SK-N-MC (cell line): Measurements from ENCODE around the gene NFIL3.

Source experiments
- DNase-seq: peaks from one replicate; pipeline ENCODE4 v3.0.0-alpha.2; 2011; ENCODE audit warnings: low read depth, low spot score
- H3K27ac ChIP-seq: fragments of 200-600 bp; sonication (generic); 2 replicates; pipeline ENCODE4 v1.5.1; 2016; ENCODE audit warnings: mixed run types
- H3K36me3 ChIP-seq: fragments of 200-600 bp; sonication (generic); 2 replicates; pipeline ENCODE4 v1.6.1; 2017; ENCODE audit warnings: antibody characterized with exemption, low read length, mixed read lengths; ENCODE audit not compliant: insufficient read depth
- H3K4me3 ChIP-seq: fragments of 200-600 bp; sonication (generic); 2 replicates; pipeline ENCODE4 v1.5.1; 2016
- H3K9ac ChIP-seq: fragments of 200-600 bp; sonication (generic); 2 replicates; pipeline ENCODE4 v1.8.0; 2017; ENCODE audit warnings: mixed run types, mixed read lengths; ENCODE audit not compliant: insufficient read length
- H3K9me3 ChIP-seq: fragments of 200-600 bp; sonication (generic); 2 replicates; pipeline ENCODE4 v1.6.1; 2017; ENCODE audit warnings: low read depth, mild to moderate bottlenecking, antibody characterized with exemption, low read length, moderate library complexity, mixed read lengths
- EZH2 ChIP-seq: fragments of 200-600 bp; sonication (generic); IDR thresholded peaks from one replicate; pipeline ENCODE4 v1.6.1; 2017; ENCODE audit warnings: antibody characterized with exemption
- FOXP2 ChIP-seq: optimal IDR thresholded peaks from 2 replicates; pipeline ENCODE3; 2011; ENCODE audit warnings: mild to moderate bottlenecking, moderate library complexity; ENCODE audit not compliant: insufficient read depth; ENCODE audit errors: extremely low read length, control extremely low read depth
- POLR2AphosphoS5 ChIP-seq: IDR thresholded peaks from 2 replicates; pipeline ENCODE4 v1.6.1; 2012; ENCODE audit warnings: mild to moderate bottlenecking, low read depth, low read length, borderline replicate concordance

NFIL3 gene

DNA sequence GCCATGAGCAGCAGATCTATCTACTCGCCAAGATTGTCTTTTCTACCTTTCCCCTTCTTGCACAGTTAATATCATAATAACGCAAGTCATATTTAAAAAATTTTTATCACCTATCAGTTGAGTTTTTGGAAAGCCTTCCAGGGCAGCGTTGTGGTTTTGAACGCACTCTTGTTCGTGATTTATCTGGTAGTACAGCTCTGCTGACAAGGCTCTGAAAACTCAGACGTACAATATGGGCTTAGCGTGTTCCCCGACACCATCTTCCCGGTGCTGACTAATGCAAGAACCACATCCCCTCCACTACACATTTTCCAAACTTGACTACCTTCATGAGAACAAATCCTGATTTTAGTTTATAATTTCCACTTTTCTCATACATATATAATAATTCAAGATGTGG lies 1.6 kb upstream of the NFIL3 start:
- no peaks in the 10 kb centered on the region for H3K9me3 ChIP-seq
- H3K36me3 ChIP-seq: no peaks in the 10 kb centered on the region
- TF ChIP-seq FOXP2 (no peak), POLR2AphosphoS5 (no peak), EZH2 (no peak)
- no peak overlapping the region for H3K9ac ChIP-seq
- H3K4me3 ChIP-seq: peak overlapping the region; percentile 78
- no peak overlapping the region for H3K27ac ChIP-seq
- no peak for DNase-seq

DNA sequence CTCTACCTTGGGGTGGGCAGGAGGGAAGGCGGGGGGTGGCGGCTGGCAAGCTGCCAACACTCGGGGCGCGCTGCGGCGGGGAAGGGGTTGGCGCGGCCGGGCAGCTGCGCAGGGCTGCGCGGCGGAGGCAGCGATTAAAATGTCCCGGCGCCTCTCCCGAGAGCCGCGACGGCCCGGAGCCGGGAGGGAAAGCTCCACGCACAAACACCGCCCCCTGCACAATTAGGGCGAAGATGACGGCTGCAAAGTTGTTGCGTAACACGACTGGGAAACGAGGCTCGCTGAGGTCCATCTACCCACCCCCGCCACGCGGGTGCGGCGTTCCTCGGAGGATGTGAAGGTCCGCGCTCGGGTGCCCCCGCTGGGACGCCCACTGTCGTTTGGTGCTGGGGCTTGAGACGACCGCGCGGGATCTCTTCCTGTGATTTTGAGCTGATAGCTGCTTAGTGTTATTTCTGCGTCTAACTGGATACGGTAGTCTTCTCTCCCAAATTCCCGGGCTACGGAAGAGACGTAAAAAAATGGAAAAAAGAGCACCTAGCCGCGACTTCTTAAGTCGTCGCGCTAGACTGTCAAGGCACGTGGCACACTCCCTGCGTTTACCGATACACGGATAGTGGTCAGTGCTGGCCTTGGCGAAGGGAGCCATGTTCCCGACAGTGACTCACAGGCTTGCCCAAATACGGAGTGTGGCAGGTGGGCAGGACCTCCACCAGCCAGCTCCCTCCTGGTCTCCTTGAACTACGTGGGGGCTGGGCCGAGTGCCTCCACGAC lies 958 bp upstream of the NFIL3 start:
- no peak for TF ChIP-seq EZH2
- TF ChIP-seq FOXP2: no peak
- no peak for TF ChIP-seq POLR2AphosphoS5
- Histone ChIP-seq H3K27ac (no peak overlapping the region), H3K9ac (no peak overlapping the region), H3K36me3 (no peaks in the 10 kb centered on the region), H3K9me3 (no peaks in the 10 kb centered on the region), H3K4me3 (peak overlapping the region; percentile 78)
- DNase-seq: no peak

DNA sequence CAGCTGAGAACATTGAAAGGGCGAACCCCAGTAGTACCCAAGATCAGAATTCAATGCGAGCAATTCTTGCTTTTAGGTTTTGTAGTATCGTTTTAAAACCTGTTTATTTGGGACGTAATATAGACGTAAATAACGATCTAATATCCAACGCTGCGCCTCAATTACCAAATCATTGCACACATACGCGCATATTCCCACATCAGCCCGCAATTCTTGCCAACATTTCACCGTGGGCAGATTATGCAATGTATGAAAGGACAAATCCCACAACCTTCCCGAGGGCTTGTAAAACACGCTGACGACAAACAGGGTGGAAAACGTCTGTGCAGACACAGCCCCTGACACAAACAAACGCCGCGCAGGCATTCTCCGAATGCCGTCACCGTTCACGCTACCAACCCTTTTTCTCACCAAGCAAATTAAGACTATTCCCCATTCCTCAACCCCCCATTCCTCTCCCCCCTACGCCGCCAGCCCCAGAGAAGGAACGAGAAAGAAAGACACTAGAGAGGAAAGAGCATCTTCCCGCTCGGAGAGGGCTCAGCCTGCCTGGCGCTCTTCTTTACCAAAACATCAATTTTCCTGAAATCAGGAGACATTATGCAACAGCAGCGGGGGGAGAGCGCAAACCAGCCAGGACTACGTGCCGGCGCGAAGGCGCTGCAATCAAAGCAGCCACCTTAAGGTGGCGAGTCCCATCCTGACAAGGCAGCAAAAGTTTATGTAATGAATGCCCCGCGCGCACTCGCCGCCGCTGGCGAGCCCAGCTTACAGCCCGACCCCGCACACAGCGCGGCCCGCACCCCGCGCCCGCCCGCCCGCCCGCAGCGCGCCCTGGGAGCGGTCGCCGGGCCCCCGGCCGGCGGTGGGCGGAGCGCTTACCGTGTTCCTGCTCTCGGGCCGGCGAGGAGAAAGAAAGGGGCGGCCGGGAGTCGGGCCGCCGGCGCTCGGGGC lies 597 bp downstream of the NFIL3 start:
- peak overlapping the region; percentile 97 for H3K4me3 ChIP-seq
- TF ChIP-seq FOXP2 (no peak), POLR2AphosphoS5 (no peak), EZH2 (no peak)
- H3K36me3 ChIP-seq: no peaks in the 10 kb centered on the region
- no peak overlapping the region for H3K27ac ChIP-seq
- no peak for DNase-seq
- H3K9me3 ChIP-seq: no peaks in the 10 kb centered on the region
- peak overlapping the region; percentile 37 for H3K9ac ChIP-seq

DNA sequence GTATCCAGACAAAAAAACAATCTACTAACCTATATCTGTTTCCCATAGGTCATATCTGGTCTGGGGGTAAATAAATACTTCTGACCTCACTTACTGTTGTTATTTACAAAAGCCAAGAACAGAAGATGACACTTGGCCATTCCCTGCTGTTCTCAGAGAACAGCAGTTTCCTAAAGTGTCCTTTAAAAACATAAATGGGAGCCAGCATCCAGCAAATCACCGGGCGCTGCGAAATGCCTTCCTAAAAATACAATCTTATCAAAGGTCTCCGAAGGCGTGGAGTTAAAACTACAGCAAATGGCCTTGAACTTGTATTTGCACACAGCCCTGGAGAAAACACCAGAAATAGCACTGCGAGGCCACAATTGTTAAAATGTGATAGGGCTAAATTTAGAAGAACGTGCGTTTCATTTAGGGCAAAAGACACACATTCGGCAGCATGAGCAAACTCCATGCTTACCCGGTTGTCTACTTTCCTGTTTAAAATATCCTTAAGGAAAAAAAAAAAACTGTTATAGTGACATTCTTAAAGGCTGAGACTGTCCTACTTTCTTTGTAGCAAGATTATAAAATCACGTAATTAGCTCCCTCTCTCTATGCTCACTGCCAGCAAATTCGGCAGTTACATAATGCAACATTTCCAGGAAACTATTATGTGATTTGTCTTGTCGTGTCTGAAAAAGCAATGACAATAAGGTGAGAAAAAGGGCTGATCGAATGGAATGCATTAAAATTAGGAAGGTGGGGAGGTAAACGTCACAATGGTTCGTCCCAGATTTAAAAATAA lies 1.5 kb downstream of the NFIL3 start:
- Histone ChIP-seq H3K36me3 (no peaks in the 10 kb centered on the region), H3K27ac (no peak overlapping the region), H3K9me3 (no peaks in the 10 kb centered on the region), H3K9ac (peak overlapping the region; percentile 37), H3K4me3 (peak overlapping the region; percentile 97)
- no peak for TF ChIP-seq POLR2AphosphoS5
- TF ChIP-seq FOXP2: no peak
- TF ChIP-seq EZH2: no peak
- DNase-seq: no peak

DNA sequence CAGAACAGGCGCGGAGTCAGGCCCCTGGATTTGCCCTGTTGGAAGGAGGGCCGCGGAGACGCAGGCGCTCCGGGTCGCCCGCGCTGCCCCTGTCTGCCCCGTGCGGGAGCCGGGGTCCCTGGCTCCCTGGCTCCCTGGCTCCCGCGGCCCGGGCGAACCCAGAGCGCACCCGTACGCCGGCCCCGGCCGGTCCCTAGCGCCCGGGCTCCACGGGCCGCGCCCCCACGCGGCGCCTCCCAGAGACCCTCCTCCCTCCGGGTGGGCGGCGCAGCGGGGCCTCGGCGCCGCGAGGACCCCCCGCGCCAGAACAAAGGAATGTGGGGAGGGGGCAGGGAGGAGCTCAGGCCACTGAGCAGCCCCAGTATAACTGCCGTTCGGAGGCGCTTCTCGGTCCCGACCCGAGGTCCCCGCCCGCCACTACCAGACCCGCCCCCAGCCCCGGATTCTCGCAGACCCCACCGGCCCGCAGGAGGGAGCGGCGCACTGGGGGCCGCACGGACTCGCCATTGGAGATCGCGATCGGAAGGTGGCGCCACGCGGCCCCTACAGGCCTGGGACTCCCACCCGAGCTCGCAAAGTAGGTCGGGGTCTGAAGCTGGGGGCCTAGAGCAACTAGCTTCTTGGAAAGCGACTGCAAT lies 2.4 kb downstream of the NFIL3 start:
- Histone ChIP-seq H3K4me3 (peak overlapping the region; percentile 97), H3K36me3 (no peaks in the 10 kb centered on the region), H3K9ac (no peak overlapping the region), H3K27ac (no peak overlapping the region), H3K9me3 (no peaks in the 10 kb centered on the region)
- TF ChIP-seq FOXP2: no peak
- TF ChIP-seq EZH2: no peak
- no peak for TF ChIP-seq POLR2AphosphoS5
- DNase-seq: no peak

DNA sequence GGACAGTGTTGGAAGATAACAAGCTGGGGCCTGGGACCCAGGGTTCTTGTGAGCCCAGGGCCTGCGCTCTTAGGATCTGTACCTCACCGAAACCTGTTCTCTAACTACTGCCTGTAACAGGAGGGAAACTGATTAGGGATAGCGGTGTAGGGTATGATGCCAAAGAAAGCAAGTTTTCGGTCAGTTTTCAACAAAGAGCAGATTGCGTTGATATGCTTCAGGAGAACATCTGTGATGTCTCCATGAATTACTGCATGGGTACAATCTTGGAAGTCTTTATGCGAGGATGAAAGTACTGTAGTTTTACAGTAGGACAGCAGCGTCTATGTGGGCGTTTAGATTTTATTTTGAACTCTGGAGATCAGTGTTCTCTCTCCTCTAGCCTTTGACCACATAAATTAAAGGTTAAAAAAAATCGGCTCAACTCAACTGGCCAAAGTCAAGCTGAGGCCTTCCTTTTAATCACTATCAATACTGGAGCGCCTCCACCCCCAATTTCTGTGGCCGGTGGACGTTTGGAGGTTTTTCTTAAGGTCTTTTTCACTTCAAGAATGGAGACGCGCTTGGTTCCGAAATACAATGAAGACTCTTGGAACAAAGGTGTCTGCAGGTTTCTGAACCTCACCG lies 3.0 kb downstream of the NFIL3 start:
- no peak for DNase-seq
- no peak for TF ChIP-seq EZH2
- TF ChIP-seq FOXP2: no peak
- no peak for TF ChIP-seq POLR2AphosphoS5
- H3K9me3 ChIP-seq: no peaks in the 10 kb centered on the region
- no peaks in the 10 kb centered on the region for H3K36me3 ChIP-seq
- peak overlapping the region; percentile 97; the same call in 1 of the 2 replicates for H3K4me3 ChIP-seq
- H3K27ac ChIP-seq: no peak overlapping the region
- H3K9ac ChIP-seq: no peak overlapping the region

DNA sequence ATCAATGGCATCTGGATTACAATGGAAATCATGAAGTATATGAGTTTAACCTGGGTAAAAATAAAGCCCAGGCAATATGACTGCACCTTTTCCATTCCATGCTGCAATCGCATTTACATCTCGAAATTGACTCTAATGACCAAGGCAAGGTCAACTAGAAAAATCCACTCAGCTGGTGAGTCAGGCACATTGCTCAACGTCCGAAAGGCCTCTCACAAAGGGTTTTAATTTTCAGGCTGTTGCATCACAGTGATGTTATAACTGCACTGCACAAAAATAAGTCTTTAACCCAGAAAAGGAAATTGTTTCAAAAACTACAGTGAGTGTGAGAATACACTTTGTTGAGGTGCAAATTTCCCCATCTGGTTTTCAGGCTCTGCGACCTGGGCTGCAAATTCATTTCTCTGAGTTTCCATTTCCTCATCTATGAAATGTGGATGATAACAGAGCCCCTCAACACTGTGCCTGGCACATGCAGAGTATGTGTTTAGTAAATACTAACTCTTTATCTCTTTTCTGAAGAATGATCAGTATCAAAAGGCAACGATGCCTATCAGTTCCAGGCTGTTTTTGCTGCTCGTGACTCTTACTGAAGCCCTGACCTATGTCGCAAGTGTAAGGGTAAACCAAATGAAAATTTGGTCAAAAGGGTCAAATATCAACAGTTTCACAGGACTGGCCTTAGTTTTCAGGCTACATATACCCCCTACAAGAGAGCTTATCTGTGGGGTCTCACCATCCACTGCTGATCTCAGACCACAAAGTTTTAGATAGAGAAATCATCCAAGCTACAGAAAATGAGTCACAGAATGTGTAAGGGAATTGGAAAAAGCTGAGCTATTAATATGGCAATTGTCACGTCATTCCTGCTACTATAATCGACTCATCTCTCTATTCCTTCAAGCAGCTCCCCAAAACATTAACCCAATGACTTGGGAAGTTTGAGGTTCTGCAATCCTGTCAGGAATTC lies 4.1 kb downstream of the NFIL3 start:
- H3K4me3 ChIP-seq: peak overlapping the region; percentile 38; the same call in 1 of the 2 replicates
- no peaks in the 10 kb centered on the region for H3K9me3 ChIP-seq
- peak overlapping the region; percentile 3 for H3K9ac ChIP-seq
- DNase-seq: no peak
- H3K27ac ChIP-seq: peak overlapping the region; percentile 30
- TF ChIP-seq EZH2 (no peak), POLR2AphosphoS5 (no peak), FOXP2 (no peak)
- no peaks in the 10 kb centered on the region for H3K36me3 ChIP-seq
